Large intestine (tissue), 3 donors: ENCODE data around the gene CEMIP. TPM values are rescaled to one million over a fixed set of nuclear protein-coding genes. Genes with fewer than 3 reads are reported as not detected.

Source experiments
- DNase-seq, 2 donors: peaks; one replicate each; pipeline versions ENCODE4 v3.0.0 to v3.0.0-alpha.2; 2013
- H3K27ac ChIP-seq: one replicate; pipeline ENCODE4 v1.5.1; 2013; ENCODE audit warnings: low read length
- H3K27me3 ChIP-seq: 2 replicates; pipeline ENCODE4 v1.6.1; 2013; ENCODE audit warnings: low read length; ENCODE audit not compliant: control insufficient read depth, insufficient read depth
- H3K36me3 ChIP-seq: 2 replicates; pipeline ENCODE4 v1.6.1; 2013; ENCODE audit warnings: low read length; ENCODE audit not compliant: control insufficient read depth, insufficient read depth
- H3K4me1 ChIP-seq: one replicate; pipeline ENCODE4 v1.6.1; 2013; ENCODE audit warnings: low read length; ENCODE audit not compliant: control insufficient read depth, insufficient read depth
- H3K4me3 ChIP-seq: one replicate; pipeline ENCODE4 v1.5.1; 2013; ENCODE audit warnings: low read length
- H3K9me3 ChIP-seq: one replicate; pipeline ENCODE4 v1.6.1; 2013; ENCODE audit warnings: mild to moderate bottlenecking, low read depth, low read length, moderate library complexity; ENCODE audit not compliant: control insufficient read depth
- WGBS: methylation state at CpG from one replicate; pipeline ENCODE4 v1.1.5; 2013; ENCODE audit warnings: low lambda C conversion rate; ENCODE audit not compliant: insufficient coverage; 5-methylcytosine and 5-hydroxymethylcytosine counted together
- polyA plus RNA-seq: library from polyadenylated mRNA; unstranded; fragments of 120-200 nt; gene quantifications from one replicate; pipeline ENCODE4 v1.2.1, GENCODE V29; 2013

CEMIP gene
- polyA plus RNA-seq, 1 donor: 2.5 TPM

GRCh38 chr15:80883641-80884040 lies 104.5 kb downstream of the CEMIP start:
- WGBS: 80% methylated on average over 1 of the region's 2 CpGs

GRCh38 chr15:80885016-80885579 lies 105.9 kb downstream of the CEMIP start:
- Histone ChIP-seq H3K4me1 (no peaks in the 10 kb centered on the region), H3K9me3 (no peaks in the 10 kb centered on the region), H3K36me3 (no peaks in the 10 kb centered on the region), H3K27ac (no peak overlapping the region), H3K27me3 (no peaks in the 10 kb centered on the region), H3K4me3 (no peak overlapping the region)
- no CpG with 5 or more reads among the region's 6 CpGs for WGBS
- DNase-seq: no peak

More at GRCh38 chr15:80883641-80884040, 104.5 kb downstream of the CEMIP start:
- no peaks in the 10 kb centered on the region for H3K4me1 ChIP-seq
- H3K9me3 ChIP-seq: no peaks in the 10 kb centered on the region
- no peak for DNase-seq
- H3K27me3 ChIP-seq: peaks cover 3% of the 10 kb centered on the region
- H3K36me3 ChIP-seq: no peaks in the 10 kb centered on the region
- H3K27ac ChIP-seq: no peak overlapping the region
- H3K4me3 ChIP-seq: no peak overlapping the region

- no CpG with 5 or more reads among the region's 4 CpGs for WGBS
- no peak overlapping the region for H3K4me3 ChIP-seq
Observed at GRCh38 chr15:80887148-80887547, 108.0 kb downstream of the CEMIP start.

DNA sequence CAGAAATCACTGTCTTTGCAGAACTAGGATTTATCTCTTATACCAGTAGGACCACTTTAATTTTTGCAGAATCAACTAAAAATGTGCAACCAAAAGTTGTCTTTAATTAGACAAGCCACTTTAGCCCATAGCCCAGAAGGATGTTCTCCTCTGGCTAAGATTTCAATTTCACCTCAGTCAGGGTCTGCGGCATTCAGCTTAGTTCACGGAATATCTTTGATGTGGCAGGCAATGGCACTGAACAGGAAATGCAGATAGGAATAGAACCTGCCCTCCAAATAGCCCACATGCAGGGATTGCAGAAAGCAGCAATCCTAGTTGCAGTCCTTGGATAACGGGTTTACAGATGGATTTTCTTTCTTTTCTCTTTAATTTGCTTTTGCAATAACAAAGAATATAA lies 109.7 kb downstream of the CEMIP start:
- no peak for DNase-seq
- H3K9me3 ChIP-seq: no peaks in the 10 kb centered on the region
- H3K27me3 ChIP-seq: no peaks in the 10 kb centered on the region
- H3K36me3 ChIP-seq: no peaks in the 10 kb centered on the region
- H3K4me1 ChIP-seq: no peaks in the 10 kb centered on the region
- 80% methylated on average over 1 of the region's 3 CpGs for WGBS
- no peak overlapping the region for H3K4me3 ChIP-seq
- H3K27ac ChIP-seq: no peak overlapping the region

More at GRCh38 chr15:80887148-80887547, 108.0 kb downstream of the CEMIP start:
- Histone ChIP-seq H3K36me3 (no peaks in the 10 kb centered on the region), H3K27me3 (no peaks in the 10 kb centered on the region), H3K27ac (no peak overlapping the region), H3K9me3 (no peaks in the 10 kb centered on the region), H3K4me1 (no peaks in the 10 kb centered on the region)
- DNase-seq: no peak

DNA sequence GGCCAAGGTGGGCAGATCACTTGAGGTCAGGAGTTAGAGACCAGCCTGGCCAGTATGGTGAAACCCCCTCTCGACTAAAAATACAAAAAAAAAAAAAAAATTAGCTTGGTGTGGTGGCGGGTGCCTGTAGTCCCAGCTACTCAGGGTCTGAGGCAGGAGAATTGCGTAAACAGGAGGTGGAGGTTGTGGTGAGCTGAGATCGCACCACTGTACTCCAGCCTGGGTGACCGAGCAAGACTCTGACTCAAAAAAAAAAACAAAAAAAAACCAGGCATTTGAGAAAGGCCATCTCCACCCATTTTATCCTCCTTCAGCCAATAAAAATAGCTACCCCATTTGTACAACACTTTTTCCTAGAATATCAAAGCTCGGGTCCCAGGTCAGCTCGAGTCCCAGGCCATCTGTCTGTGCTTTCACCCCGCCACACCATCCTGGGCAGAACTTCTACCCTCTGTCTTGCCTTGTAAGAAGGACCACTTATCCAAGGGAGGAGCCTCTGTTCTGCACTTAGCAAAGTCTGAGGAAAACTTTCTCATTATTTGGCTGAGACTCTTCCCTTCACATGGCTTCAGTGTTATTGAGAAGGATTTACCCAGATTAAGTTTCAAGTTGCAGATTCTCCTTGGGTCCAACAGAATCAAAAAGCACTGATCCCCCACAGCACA lies 111.3 kb downstream of the CEMIP start:
- H3K4me3 ChIP-seq: no peak overlapping the region
- no peak overlapping the region for H3K27ac ChIP-seq
- no peaks in the 10 kb centered on the region for H3K4me1 ChIP-seq
- no peaks in the 10 kb centered on the region for H3K27me3 ChIP-seq
- WGBS: no CpG with 5 or more reads among the region's 8 CpGs
- no peaks in the 10 kb centered on the region for H3K9me3 ChIP-seq
- no peak for DNase-seq
- H3K36me3 ChIP-seq: no peaks in the 10 kb centered on the region

- DNase-seq: no peak
- H3K4me3 ChIP-seq: no peak overlapping the region
- no peaks in the 10 kb centered on the region for H3K4me1 ChIP-seq
- no peaks in the 10 kb centered on the region for H3K9me3 ChIP-seq
- H3K27ac ChIP-seq: no peak overlapping the region
- no peaks in the 10 kb centered on the region for H3K36me3 ChIP-seq
- H3K27me3 ChIP-seq: no peaks in the 10 kb centered on the region
Observed at GRCh38 chr15:80891006-80891405, 111.8 kb downstream of the CEMIP start.

DNA sequence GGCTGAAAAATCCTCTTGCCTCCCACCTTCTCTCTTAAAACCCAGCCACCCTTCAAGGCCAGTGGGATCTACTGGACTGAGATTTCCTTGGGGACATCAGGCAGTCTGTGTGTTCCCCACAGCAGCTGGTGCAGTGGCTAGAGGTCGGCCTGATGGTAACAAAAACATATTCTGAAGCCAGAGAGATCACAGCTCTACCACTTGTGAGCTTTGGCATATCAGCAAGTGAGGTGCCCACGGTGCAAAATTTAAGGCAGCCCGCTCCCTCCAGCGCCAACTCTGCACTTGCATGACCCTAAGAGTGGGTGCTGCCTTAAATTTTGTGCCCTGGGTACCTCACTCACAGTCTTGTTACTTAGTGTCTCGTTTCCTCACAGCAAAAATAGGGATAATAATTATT lies 113.2 kb downstream of the CEMIP start:
- WGBS: 71% methylated on average over 1 of the region's 5 CpGs
- no peaks in the 10 kb centered on the region for H3K27me3 ChIP-seq
- H3K9me3 ChIP-seq: no peaks in the 10 kb centered on the region
- DNase-seq: no peak
- H3K27ac ChIP-seq: no peak overlapping the region
- no peak overlapping the region for H3K4me3 ChIP-seq
- H3K4me1 ChIP-seq: no peaks in the 10 kb centered on the region
- no peaks in the 10 kb centered on the region for H3K36me3 ChIP-seq

DNA sequence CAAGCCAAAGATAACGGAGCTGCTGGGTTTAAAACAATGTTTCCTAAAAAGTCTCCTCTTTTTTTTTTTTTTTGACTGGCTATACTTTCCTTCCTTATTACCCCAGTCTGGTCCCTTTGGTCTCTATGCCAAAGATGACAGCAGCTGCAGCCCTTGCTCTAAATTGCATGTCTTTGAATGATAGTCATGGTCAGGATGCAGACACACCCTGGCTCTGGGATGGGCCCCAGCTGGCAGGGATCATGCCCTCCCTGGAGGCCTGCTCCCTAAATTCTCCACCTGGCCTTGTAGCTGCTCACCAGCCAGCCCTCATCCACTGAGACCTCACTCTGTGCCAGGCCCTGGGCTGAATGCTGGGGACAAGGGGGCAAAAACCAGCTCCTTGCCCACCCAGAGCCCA lies 114.6 kb downstream of the CEMIP start:
- Histone ChIP-seq H3K4me1 (no peaks in the 10 kb centered on the region), H3K9me3 (no peaks in the 10 kb centered on the region), H3K27me3 (no peaks in the 10 kb centered on the region), H3K36me3 (no peaks in the 10 kb centered on the region), H3K27ac (no peak overlapping the region), H3K4me3 (no peak overlapping the region)
- no CpG with 5 or more reads among the region's 1 CpG for whole genome bisulfite sequencing
- no peak for DNase-seq

DNA sequence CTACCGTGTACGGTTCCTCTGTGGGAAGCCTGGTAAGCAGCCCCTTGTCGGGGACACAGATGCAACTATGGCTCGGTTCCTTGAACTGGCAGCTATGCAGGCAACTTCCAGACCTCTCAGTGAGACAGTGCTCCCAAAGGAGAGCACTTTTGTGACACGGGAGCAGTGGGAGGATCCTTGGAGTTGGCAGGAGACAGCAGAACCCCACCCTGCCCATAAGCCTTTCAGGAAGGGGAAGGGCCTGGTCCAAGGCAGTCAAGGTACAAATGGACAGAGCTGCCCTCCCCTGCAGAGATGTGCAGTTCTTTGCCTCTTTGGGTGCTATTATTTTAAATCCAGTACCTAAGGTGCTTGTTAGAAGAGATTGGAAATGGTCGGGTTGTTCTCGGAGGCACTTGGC lies 115.9 kb downstream of the CEMIP start:
- no peaks in the 10 kb centered on the region for H3K4me1 ChIP-seq
- no peak overlapping the region for H3K27ac ChIP-seq
- DNase-seq: no peak
- no peaks in the 10 kb centered on the region for H3K9me3 ChIP-seq
- no peak overlapping the region for H3K4me3 ChIP-seq
- no CpG with 5 or more reads among the region's 7 CpGs for WGBS
- H3K27me3 ChIP-seq: no peaks in the 10 kb centered on the region
- H3K36me3 ChIP-seq: no peaks in the 10 kb centered on the region

DNA sequence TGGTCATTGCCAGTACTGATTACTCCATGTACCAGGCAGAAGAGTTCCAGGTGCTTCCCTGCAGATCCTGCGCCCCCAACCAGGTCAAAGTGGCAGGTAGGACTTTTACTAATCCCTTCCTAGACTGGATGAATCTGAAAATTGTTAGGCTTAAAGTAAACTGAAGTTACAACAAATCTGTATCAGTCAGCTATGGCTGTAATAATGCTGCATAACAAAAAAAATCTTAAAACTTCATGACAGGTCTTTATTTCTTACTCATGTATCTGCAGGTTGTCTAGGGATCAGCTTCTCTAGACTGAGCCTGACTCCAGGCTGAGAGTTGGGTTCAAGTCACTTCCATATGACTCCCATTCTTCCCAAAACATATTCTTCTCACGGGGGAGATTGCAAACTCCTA lies 116.8 kb downstream of the CEMIP start:
- no peak for DNase-seq
- Histone ChIP-seq H3K36me3 (no peaks in the 10 kb centered on the region), H3K27ac (no peak overlapping the region), H3K9me3 (no peaks in the 10 kb centered on the region), H3K4me3 (no peak overlapping the region), H3K4me1 (no peaks in the 10 kb centered on the region), H3K27me3 (no peaks in the 10 kb centered on the region)
- whole genome bisulfite sequencing: no CpG with 5 or more reads among the region's 2 CpGs

DNA sequence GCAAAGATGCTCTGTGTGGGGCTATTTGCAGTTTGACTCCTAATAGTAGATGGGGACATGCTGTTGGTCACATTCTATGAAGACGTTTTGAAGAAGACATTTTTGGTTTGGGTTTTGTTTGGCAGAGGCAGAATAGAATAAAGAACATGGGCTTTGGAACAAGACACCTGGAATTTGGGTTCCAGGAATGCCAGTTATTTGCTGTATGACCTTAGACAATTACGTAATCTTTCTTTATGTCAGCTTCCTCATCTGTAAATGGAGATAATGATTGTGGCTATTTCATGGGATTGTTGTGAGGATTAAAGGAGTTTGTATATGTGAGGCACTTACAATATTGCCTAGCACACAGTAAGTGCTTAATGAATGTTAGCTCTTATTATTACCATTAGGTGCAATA lies 118.9 kb downstream of the CEMIP start:
- H3K27me3 ChIP-seq: no peaks in the 10 kb centered on the region
- no peak for DNase-seq
- no peaks in the 10 kb centered on the region for H3K9me3 ChIP-seq
- H3K4me1 ChIP-seq: no peaks in the 10 kb centered on the region
- no peak overlapping the region for H3K4me3 ChIP-seq
- H3K27ac ChIP-seq: no peak overlapping the region
- no CpG with 5 or more reads among the region's 2 CpGs for WGBS
- H3K36me3 ChIP-seq: no peaks in the 10 kb centered on the region
